ENCODE measurements around the gene KRTAP4-1.
"Not testable (repeated sequence)": the region's sequence is repeated elsewhere in the genome, so short reads cannot be mapped to it uniquely, and the experiment has no call there.

KRTAP4-1 gene

DNA sequence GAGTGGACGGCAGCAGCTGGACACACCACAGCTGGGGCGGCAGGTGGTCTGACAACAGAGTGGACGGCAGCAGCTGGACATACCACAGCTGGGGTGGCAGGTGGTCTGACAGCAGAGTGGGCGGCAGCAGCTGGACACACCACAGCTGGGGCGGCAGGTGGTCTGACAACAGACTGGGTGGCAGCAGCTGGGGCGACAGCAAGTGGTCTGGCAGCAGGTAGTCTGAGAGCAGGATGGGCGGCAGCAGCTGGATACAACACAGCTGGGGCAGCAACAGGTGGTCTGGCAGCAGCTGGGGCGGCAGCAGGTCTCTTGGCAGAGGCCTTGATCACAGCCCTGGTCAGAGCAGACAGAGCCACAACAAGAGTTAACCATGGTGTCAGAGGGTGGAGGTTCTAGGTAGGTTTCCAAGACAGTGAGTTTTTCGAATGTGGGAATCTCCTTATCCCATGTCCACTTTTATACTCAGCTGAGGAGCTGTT lies at the start of gene KRTAP4-1:
TSS of gene KRTAP4-1 (minus strand) at position 432 of the 482 bp plus-strand sequence. CDS start at position 375, 57 bp downstream.
- DNase-seq (ENCODE audit: low read depth in 2 of 2) = no peak

DNA sequence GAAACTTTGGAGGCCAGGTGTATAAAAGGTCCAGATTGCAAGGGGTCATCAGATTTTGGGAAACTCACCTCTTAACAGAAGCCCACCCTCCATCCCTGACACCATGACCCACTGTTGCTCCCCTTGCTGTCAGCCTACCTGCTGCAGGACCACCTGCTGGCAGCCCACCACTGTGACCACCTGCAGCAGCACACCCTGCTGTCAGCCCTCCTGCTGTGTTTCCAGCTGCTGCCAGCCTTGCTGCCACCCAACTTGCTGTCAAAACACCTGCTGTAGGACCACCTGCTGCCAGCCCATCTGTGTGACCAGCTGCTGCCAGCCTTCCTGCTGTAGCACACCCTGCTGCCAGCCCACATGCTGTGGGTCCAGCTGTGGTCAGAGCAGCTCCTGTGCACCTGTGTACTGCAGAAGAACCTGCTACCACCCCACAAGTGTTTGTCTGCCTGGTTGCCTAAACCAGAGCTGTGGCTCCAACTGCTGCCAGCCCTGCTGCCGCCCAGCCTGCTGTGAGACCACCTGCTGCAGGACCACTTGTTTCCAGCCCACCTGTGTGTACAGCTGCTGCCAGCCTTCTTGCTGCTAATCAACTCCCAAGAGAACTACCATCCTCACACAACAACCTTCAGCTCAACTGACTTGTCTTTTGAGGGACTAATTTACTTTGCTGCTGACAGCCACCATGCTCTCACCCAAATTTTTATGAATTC lies 47.8 kb upstream of the KRTAP4-1 start, which contains the start of gene KRTAP9-3:
TSS of gene KRTAP9-3 (plus strand) at position 51 of the 707 bp plus-strand sequence. CDS start at position 104, 53 bp downstream.
- not testable (repeated sequence) for DNase-seq (ENCODE audit: low read depth in 2 of 2)

DNA sequence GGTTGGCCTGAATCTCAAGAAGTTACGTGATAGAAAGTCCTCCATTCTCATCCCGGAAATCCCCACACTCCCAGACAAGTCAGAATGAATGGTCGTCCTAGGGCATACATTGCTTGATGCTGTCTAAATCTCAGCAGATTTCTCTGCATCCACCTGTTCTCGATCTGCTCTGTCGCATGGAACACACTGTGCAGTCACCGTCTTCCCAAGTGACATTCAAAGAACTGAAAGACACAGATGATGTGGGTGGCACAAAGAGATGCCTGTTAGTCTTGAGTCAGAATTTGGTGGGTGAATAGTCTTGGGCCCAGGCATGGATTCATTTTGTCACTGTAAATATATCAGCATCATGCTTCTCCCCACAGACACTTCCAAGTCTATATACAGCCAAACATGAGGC lies 47.0 kb upstream of the KRTAP4-1 start:
- DNase-seq (ENCODE audit: low read depth in 2 of 2) = no peak

DNA sequence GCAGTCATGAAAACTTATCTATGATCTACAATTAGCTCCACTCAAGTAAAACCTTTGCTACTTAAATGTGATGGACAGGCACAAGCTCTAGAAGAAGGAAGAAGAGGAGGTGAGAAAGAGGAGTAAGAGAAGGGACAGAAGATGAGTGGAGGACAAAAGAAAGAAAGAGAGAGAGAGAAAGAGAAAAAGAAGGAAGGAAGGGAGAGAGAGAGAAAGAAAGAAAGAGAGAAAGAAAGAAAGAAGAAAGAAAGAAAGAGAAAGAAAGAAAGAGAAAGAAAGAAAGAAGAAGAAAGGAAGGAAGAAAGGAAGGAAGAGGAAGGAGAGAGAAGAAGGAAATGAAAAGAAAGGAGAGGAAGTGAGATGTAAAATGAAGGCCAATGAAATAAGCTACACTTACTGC lies 45.4 kb upstream of the KRTAP4-1 start:
- DNase-seq (ENCODE audit: low read depth in 2 of 2) = no peak

DNA sequence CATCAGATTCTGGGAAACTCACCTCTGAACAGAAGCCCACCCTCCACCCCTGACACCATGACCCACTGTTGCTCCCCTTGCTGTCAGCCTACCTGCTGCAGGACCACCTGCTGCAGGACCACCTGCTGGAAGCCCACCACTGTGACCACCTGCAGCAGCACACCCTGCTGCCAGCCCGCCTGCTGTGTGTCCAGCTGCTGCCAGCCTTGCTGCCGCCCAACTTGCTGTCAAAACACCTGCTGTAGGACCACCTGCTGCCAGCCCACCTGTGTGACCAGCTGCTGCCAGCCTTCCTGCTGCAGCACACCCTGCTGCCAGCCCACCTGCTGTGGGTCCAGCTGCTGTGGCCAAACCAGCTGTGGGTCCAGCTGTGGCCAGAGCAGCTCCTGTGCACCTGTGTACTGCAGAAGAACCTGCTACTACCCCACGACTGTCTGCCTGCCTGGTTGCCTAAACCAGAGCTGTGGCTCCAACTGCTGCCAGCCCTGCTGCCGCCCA lies 41.9 kb upstream of the KRTAP4-1 start, which contains the start of gene KRTAP9-2:
TSS of gene KRTAP9-2 (plus strand) at position 51 of the 498 bp plus-strand sequence. CDS start at position 58, 7 bp downstream.
- DNase-seq (ENCODE audit: low read depth in 2 of 2) = not testable (repeated sequence)

DNA sequence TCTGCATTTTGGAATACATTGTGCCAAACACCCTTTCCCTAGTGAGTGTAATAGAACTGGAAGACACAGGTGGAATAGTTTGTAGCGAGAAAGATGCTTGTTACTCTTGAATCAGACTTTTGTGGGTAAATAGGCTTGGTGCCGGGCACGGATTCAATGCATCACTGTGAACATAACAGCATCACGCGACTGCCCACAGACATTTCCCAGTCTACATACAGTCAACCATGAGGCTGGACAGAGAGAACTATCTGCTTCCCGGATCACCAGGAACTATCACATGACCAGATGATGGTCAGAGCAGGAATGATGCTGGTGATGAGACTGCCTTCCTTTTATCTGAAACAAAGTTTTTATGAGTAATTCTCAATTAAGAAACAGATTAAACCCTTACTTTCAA lies 41.3 kb upstream of the KRTAP4-1 start:
- DNase-seq (ENCODE audit: low read depth in 2 of 2) = no peak

DNA sequence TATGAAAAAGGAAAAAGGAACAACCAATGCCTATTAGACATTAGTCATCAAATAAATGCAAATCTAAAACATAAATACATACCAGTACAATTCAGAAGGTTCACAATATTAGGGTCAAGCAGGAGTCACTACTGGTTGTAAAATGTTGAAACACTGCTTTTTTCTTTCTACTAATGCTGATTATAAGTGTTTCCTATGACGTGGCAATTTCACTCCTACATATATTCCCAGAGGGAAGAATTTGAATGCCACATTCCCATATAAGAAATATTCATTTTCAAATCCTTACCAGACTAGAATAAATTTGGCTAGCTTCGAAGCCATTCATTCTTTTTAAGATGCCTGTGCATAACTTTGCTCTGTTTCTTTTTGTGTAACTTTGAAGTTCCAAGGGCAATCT lies 39.1 kb upstream of the KRTAP4-1 start:
- no peak for DNase-seq (ENCODE audit: low read depth in 2 of 2)

DNA sequence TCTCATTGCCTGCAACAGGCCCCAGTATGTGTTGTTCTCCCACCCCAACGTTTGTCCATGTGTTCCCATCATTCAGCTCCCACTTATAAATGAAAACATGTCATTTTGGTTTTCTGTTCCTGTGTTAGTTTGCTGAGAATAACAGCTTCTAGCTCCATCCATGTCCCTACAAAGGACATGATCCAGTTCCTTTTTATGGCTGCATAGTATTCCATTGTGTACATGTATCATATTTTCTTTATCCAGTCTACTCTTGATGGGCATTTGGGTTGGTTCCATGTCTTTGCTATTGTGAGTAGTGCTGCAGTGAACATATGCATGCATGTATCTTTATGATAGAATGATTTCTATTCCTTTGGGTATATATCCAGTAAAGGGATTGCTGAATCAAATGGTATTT lies 31.0 kb upstream of the KRTAP4-1 start:
- DNase-seq (ENCODE audit: low read depth in 2 of 2) = no peak

DNA sequence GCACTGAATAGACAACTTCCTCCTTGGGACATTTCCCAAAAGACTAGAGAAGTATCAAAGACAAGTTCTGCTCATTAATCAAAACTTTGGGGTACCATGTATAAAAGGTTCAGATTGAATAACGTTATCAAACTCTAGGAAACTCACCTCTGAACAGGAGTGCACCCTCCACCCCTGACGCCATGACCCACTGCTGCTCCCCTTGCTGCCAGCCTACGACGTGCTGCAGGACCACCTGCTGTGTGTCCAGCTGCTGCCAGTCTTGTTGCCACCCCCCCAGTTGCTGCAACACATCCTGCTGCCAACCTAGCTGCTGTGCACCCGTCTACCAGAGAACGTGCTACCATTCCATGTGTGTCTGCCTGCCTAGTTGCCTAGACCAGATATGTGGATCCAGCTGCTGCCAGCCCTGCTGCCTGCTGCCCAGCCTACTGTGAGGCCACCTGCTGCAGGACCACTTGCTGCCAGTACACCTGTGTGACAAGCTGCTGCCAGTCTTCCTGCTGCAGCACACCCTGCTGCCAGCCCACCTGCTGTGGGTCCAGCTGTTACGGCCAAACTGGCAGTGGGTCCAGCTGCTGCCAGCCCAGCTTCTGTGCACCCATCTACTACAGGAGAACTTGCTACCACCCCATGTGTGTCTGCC lies 27.9 kb upstream of the KRTAP4-1 start:
- DNase-seq (ENCODE audit: low read depth in 2 of 2) = no peak

DNA sequence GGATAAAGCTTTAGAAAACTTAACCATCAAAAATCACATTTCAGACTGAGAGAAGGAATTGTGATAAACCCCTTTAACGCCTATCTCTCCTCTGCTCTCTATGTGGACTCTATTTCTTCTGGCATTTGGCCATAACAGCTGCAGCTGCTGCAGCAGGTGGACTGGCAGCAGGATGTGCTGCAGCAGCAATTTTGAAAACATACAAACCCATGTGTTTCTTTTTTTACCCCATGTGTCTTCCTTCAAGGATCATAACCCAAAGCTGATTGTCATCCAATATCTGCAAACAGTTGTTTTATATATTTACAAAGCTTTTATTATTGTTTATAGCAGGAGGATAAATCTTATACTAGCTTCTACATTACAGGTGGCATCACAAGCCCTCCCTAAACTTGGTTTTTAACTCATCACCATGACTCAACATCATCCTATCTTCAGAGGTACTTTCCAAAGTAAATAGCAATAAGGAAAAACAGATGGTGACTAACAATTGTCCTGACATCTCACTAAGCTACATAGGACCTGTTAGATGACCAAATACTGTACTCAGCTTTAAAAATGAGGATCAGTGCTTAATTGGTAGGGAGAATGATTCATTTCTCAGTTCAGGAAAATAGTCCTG lies 27.2 kb upstream of the KRTAP4-1 start:
- no peak for DNase-seq (ENCODE audit: low read depth in 2 of 2)

DNA sequence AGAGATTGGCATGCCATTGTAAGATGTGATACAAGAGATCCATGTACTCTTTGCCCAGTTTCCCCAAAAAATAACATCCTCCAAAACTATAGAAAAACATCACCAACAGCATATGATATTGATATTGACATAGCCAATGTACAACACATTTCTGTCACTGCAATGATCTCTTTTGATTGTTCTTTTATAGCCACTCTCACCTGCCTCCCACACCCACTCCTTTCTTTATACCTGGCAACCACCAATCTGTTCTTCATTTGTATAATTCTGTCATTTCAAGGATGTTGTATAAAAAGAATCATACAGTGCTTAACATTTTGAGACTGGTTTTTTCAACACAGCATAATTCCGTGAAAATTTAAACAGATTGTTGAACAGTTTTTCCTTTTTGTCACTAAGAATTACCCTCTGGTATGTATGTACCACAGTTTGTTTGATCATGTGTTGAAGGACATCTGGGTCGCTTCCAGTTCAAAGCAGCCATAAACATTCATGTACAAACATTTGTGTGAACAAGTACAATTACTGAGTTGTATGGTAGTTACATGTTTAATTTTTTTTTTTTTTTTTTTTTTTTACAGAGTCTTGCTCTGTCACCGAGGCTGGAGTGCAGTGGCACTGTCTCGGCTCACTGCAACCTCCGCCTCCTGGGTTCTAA lies 14.8 kb upstream of the KRTAP4-1 start:
- no peak for DNase-seq (ENCODE audit: low read depth in 2 of 2)

DNA sequence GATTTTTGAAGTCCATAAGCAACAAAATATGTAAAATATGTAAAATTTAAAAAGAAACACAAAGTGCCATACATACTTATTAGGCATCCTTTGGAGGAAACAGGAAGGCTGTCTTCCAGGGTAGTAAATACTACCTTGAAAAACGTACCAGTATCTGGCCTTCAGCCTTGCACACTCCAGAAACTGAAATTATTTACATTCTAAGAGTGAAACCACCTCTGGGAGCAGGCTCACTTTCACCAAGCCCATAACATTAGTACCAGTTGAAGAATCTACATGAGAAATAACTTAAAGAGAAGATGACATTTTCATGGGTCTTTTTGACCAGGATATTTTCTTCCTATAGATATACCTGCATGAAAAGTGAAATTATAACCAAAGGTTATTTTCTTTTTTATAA lies 11.4 kb upstream of the KRTAP4-1 start:
- DNase-seq (ENCODE audit: low read depth in 2 of 2) = no peak

DNA sequence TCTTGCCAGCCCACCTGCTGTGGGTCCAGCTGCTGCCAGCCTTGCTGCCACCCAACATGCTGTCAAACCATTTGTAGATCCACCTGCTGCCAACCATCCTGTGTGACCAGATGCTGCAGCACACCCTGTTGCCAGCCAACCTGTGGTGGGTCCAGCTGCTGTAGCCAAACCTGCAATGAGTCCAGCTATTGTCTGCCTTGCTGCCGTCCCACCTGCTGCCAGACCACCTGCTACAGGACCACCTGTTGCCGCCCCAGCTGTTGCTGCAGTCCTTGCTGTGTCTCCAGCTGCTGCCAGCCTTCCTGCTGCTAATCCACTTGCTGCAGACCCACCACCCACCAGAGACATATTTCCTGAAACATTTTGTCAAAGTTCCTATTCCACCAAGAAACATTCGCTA lies 5.6 kb upstream of the KRTAP4-1 start:
- DNase-seq (ENCODE audit: low read depth in 2 of 2) = no peak

DNA sequence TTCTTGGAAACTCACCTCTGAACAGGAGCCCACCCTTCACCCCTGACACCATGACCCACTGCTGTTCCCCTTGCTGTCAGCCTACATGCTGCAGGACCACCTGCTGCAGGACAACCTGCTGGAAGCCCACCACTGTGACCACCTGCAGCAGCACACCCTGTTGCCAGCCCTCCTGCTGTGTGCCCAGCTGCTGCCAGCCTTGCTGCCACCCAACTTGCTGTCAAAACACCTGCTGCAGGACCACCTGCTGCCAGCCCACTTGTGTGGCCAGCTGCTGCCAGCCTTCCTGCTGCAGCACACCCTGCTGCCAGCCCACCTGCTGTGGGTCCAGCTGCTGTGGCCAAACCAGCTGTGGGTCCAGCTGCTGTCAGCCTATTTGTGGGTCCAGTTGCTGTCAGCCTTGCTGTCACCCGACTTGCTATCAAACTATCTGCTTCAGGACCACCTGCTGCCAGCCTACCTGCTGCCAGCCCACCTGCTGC lies 5.2 kb upstream of the KRTAP4-1 start, which contains the start of gene KRTAP9-1:
TSS of gene KRTAP9-1 (plus strand) at position 51 of the 482 bp plus-strand sequence. CDS start at position 51, 0 bp downstream.
- not testable (repeated sequence) for DNase-seq (ENCODE audit: low read depth in 2 of 2)

DNA sequence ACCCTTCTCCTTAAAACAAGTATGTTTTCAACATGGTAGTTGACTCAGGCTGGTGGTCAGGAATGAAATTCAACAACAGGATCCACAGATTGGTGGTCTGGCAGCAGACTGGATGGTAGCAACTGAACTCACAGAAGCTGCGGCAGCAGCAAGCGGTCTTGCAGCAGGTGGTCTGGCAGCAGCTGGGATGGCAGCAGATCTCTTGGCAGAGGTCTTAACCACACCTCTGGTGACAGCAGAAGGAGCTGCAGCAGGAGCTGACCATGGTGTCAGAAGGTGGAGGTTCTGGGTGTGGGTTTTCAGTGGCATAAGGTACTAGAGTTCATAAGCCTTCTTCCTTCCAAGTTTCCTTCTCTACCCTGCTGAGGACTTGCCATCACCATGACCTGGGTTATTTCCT lies 2.2 kb upstream of the KRTAP4-1 start:
- DNase-seq (ENCODE audit: low read depth in 2 of 2) = no peak

DNA sequence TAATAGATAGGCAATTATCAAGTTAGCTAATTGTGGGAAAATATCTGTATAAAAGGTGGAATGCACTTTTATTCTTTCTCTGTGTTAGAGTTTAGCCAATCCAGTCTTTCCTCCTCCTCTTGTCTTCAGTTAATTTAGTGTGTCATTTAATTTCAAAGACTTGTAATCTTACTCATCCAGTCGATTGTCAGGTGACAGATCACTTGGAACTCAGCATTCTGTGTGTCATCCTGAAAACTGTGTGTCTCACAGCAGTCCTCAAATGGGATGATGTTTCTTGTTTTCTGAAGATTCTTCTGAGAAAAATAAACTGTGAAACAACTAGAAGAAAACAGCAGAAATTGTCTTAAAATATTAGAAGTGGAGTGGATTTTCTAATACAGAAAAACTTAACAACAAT lies 290 bp upstream of the KRTAP4-1 start:
- DNase-seq (ENCODE audit: low read depth in 2 of 2) = no peak

DNA sequence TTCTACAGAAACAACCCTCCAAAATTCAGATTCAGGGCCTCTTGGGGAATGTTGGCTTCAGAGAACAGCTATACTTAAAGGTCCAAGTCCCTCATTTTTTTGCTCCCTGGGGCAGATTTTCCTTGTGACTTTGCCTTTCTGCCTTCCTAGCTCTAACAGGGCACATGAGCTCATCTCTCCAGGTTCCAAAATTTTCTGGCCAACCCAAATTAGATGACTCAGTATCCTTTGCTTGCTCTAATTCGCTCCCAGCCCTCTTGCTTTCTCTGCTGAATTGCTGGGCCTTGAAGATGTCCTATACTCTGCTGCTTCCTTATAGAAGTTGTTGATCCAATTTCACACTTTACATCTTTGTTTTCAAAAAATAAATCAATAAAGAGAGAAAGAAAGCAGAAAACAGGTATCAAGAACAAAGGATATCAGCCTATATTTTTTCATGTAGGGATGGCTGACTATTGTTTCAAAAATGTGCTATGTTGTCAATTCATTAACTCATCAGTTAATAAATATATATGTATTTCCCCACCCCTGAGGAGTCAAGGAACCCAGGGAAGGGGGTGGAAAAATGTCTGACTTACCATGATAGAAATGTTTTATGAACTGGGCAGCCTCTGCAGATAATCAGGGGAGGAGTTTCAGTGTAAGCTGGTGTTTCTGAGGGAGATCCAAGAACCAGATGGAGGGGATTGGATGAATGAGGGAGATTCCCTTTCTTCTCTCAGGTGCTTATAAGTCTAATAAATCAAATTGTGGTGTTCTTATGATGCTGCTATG lies 5.7 kb downstream of the KRTAP4-1 start:
- DNase-seq (ENCODE audit: low read depth in 2 of 2) = no peak

DNA sequence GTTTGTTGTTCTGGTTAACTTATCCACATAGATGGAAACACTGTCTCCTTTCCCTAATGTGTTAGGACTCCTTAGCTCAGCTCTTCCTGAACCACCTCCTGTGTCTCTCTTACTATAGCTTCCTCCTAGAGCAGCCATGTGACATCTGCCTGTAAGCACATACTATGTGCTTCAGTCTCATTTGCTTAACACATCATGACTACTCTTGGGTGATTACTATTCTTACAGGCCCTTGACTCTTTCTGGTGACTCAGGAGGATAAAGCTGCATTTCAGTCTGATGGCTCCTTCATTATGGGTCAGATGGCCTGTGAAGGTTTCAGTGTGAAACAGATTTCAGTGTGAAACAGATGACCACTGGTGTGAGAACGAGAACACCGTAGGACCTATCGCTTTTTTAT lies 6.4 kb downstream of the KRTAP4-1 start:
- DNase-seq (ENCODE audit: low read depth in 2 of 2) = no peak

DNA sequence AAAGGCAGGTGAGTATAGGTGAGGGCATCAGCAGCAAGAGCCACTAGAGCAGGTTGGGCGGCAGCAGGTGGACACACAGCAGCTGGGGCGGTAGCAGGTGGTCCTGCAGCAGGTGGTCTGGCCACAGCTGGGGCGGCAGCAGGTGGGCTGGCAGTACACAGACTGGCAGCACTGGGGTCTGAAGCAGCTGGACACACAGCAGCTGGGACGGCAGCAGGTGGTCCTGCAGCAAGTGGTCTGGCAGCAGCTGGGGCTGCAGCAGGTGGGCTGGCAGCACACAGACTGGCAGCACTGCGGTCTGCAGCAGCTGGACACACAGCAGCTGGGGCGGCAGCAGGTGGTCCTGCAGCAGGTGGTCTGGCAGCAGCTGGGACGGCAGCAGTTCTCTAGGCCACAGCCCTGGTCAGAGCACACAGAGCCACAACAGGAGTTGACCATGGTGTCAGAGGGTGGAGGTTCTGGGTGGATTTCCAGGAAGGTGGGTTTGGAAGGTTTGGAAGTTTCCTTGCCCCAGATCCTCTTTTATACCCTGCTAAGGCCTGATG lies 6.9 kb downstream of the KRTAP4-1 start, which contains the start of gene KRTAP4-2:
TSS of gene KRTAP4-2 (minus strand) at position 495 of the 545 bp plus-strand sequence. CDS start at position 438, 57 bp downstream.
- no peak for DNase-seq (ENCODE audit: low read depth in 2 of 2)

DNA sequence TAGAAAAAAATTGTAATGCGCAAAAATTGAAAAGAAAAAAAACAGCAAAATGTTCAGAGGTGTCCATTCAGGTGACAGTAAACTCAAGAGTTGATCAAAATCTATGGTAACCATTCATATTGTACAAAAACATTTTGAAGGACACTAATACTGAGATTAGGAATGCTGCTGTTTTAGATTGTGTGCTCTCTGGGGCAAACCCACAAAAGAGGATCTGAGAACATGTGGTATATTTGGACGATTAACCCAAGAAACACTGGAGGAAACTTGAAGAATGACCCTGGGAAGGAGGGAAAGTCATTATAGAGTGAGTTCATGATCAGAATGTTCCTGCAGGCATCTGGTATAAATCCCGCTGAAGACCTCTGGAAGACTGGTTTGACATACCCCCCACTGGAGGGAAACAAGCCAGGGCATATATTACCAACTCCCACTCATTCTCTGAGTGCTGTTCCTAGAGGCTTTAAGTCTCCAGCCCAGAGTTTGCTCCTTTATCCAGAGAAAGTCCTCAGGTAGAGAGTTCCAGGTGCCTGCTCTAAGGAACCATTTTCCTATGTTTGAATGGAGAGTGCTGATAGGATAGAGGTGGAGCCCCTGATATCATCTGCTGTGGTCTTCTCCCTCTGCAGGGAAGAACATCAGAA lies 7.8 kb downstream of the KRTAP4-1 start:
- no peak for DNase-seq (ENCODE audit: low read depth in 2 of 2)

Data from stimulated activated CD8-positive, alpha-beta memory T cell treated with anti-CD3 and anti-CD28 coated beads, Interleukin-15, amount 100 ng/mL, for 48 hours (primary cell).